ENCODE results near the gene BRK1. TPM values are rescaled to one million over a fixed set of nuclear protein-coding genes. Genes with fewer than 3 reads are reported as not detected.

Gene BRK1
- polyA plus RNA-seq, 2 of the 4 experiments (the other 2 are of a cell fraction), result 189 to 191 TPM

DNA sequence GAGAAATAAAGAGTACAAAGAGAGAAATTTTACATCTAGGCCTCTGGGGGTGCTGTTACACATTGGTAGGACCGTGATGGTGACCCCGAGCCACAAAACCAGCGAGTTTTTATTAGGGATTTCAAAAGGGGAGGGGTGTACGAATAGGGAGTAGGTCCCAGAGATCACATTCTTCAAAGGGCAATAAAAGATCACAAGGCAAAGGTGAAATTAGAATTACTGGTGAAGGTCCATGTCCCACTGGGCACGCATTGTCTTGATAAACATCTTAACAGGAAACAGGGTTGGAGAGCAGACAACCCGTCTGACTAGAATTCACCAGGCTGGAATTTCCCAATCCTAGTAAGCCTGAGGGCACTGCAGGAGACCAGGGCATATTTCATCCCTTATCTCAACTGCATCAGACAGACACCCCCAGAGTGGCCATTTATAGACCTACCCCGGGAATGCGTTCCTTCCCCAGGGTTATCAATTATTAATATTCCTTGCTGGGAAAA, 53.6 kb downstream of the BRK1 start (continued):
- no peak for TF ChIP-seq MAFK (IDR thresholded peaks at IDR 0.05; ENCODE audit: partially characterized antibody)
- TF ChIP-seq FOSB (CRISPR knock-in tag; IDR thresholded peaks at IDR 0.05), result no peak
- TF ChIP-seq ESRRA (IDR thresholded peaks at IDR 0.05; ENCODE audit: borderline replicate concordance, low read length), result no peak
- TF ChIP-seq, protein P1, sequence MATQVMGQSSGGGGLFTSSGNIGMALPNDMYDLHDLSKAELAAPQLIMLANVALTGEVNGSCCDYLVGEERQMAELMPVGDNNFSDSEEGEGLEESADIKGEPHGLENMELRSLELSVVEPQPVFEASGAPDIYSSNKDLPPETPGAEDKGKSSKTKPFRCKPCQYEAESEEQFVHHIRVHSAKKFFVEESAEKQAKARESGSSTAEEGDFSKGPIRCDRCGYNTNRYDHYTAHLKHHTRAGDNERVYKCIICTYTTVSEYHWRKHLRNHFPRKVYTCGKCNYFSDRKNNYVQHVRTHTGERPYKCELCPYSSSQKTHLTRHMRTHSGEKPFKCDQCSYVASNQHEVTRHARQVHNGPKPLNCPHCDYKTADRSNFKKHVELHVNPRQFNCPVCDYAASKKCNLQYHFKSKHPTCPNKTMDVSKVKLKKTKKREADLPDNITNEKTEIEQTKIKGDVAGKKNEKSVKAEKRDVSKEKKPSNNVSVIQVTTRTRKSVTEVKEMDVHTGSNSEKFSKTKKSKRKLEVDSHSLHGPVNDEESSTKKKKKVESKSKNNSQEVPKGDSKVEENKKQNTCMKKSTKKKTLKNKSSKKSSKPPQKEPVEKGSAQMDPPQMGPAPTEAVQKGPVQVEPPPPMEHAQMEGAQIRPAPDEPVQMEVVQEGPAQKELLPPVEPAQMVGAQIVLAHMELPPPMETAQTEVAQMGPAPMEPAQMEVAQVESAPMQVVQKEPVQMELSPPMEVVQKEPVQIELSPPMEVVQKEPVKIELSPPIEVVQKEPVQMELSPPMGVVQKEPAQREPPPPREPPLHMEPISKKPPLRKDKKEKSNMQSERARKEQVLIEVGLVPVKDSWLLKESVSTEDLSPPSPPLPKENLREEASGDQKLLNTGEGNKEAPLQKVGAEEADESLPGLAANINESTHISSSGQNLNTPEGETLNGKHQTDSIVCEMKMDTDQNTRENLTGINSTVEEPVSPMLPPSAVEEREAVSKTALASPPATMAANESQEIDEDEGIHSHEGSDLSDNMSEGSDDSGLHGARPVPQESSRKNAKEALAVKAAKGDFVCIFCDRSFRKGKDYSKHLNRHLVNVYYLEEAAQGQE (IDR thresholded peaks at IDR 0.05), result no peak
- peak; percentile 92 for TF ChIP-seq GATA3 (IDR thresholded peaks at IDR 0.05; ENCODE audit: borderline replicate concordance)
- TF ChIP-seq MYC (IDR thresholded peaks at IDR 0.05; ENCODE audit: borderline replicate concordance, low read length), result no peak
- no peak for TF ChIP-seq CBX8 (IDR thresholded peaks at IDR 0.05)

DNA sequence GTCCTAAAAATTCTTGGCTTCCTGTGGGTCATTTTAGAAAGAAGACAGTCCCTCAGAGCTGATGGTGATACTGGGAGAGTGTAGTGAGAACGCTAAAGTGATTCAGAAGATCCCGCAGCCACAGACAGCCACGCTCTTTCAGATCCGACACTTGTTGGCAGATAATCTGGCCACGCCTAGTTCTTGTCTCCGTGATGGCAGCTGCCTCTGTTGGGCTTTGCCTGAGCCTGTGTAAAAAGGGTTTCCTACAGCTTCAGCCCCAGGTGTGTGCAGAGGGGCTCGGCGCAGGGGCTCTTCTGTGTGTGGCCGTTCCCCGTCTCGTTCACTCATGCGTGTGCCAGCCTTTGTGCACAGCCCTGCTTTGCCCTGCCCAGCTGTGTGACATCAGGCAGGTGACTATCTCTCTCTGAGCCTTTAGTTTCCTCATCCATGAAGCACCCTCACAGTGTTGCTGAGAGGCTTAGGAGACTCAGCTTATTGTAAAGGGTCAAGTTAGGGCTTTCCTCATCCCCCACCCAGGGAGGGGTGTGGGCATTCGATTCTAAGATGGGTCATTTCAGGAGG, 55.5 kb downstream of the BRK1 start:
- CTCF ChIA-PET, result interaction anchor here (1.0 to 2.3 kb wide), 4 partner anchors 10 to 115 kb away, joined by 3 to 9 read pairs (median 4); no protein-coding TSS in a partner anchor

DNA sequence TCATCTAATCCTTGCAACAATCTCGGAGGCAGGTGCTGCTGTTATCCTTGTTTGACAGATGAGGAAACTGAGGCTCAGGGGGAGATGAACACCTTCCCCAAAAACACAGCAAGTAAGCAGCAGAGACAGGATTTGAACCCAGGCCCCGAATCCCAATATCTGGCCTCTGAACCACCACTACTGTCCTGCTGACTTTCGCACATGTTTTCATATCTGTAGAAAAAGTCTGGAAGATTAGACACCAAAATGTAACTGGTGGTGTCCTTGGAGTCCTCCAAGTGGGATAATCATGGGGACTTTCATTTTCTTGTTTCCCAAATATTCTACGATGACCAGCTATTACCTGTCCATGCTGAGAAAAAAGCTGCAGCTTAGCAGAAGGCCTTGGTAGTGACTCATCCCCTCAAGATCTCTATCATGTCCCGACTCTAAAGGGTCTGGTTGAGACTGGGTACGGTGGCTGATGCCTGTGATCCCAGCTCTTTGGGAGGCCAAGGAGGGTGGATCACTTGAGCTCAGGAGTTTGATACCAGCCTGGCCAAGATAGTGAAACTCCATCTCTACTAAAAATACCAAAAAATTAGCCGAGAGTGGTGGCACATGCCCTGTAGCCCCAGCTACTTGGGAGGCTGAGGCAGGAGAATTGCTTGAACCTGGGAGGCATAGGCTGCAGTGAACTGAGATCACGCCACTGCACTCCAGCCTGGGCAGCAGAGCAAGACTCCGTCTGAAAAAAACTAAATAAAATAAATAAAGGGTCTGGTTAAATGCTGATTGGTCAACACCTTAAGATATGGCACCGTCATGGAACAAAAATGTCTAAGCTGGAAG, 57.8 kb downstream of the BRK1 start:
- no peak for FAIRE-seq
- 61% methylated on average over 10 of the region's 10 CpGs for WGBS (ENCODE audit: missing lambda C conversion rate)
- Histone ChIP-seq H3K4me3 (no peak overlapping the region), H3K4me1 (peaks cover 50% of the 10 kb centered on the region), H3K4me2 (peak overlapping the region; percentile 57), H3K27ac (peak overlapping the region; percentile 72 to 81), H3K9me3 (no peaks in the 10 kb centered on the region)
- ATAC-seq, result peak; percentile 46 to 51; a peak in 3 of 6 replicates
- CTCF ChIA-PET, result interaction anchor here (0.9 to 3.1 kb wide), 9 partner anchors 11 to 108 kb away, joined by 3 to 19 read pairs (median 5); no protein-coding TSS in a partner anchor
- TF ChIP-seq HOXA7 (CRISPR knock-in tag; IDR thresholded peaks at IDR 0.05) (no peak), FOSL2 (IDR thresholded peaks at IDR 0.05) (peak; percentile 5; the same call in 1 of the 2 replicates), FOSL2 (CRISPR knock-in tag; IDR thresholded peaks at IDR 0.05) (peak; percentile 73)
- DNase-seq (ENCODE audit: low read depth in 1 of 2, low spot score in 1 of 2), result peak; percentile 26 to 31
- POLR2A ChIA-PET, result interaction anchor here (0.8 to 2.0 kb wide), 3 partner anchors 8 to 32 kb away, joined by 3 to 9 read pairs (median 3); no protein-coding TSS in a partner anchor

More for the DNA sequence above, 55.5 kb downstream of the BRK1 start:
- ATAC-seq, result no peak
- Histone ChIP-seq H3K9me3 (no peaks in the 10 kb centered on the region), H3K27ac (peak overlapping the region; percentile 77 to 82; a peak in 5 of 6 replicates), H3K4me2 (no peak overlapping the region), H3K4me3 (no peak overlapping the region), H3K4me1 (peaks cover 52% of the 10 kb centered on the region)
- no peak for FAIRE-seq
- POLR2A ChIA-PET, result no interaction called here
- no peak for DNase-seq (ENCODE audit: low read depth in 1 of 2, low spot score in 1 of 2)
- WGBS (ENCODE audit: missing lambda C conversion rate), result 87% methylated on average over 13 of the region's 13 CpGs
- TF ChIP-seq ZSCAN20 (CRISPR knock-in tag; IDR thresholded peaks at IDR 0.05) (no peak), ZFP36 (IDR thresholded peaks at IDR 0.05; ENCODE audit: borderline replicate concordance, partially characterized antibody) (peak; percentile 6), HOXB5 (CRISPR knock-in tag; IDR thresholded peaks at IDR 0.05) (no peak), TFCP2L1 (CRISPR knock-in tag; IDR thresholded peaks at IDR 0.05) (no peak), EP300 (IDR thresholded peaks at IDR 0.05) (no peak), CEBPB (IDR thresholded peaks at IDR 0.05) (no peak), NR3C1 (IDR thresholded peaks at IDR 0.05) (no peak), MAX (IDR thresholded peaks at IDR 0.05) (no peak)

Measured in A549 (cell line).